Osteocyte (in vitro differentiated cells): ENCODE measurements around the gene OLFML2B. TPM values are rescaled to one million over a fixed set of nuclear protein-coding genes. Genes with fewer than 3 reads are reported as not detected.
"Not testable (repeated sequence)": the region's sequence is repeated elsewhere in the genome, so short reads cannot be mapped to it uniquely, and the experiment has no call there.

Experiments used
- DNase-seq: peaks from one replicate; pipeline ENCODE4 v3.0.0; 2021; ENCODE audit warnings: mixed read lengths; ENCODE audit not compliant: unreplicated experiment; ENCODE audit errors: extremely low spot score
- H3K27ac Mint-ChIP-seq: one replicate; pipeline ENCODE4 v1.8.0; 2021; ENCODE audit warnings: mild to moderate bottlenecking, mixed read lengths; ENCODE audit not compliant: unreplicated experiment
- H3K27me3 Mint-ChIP-seq: one replicate; pipeline ENCODE4 v1.8.0; 2021; ENCODE audit warnings: mixed read lengths; ENCODE audit not compliant: unreplicated experiment
- H3K36me3 Mint-ChIP-seq: one replicate; pipeline ENCODE4 v1.8.0; 2021; ENCODE audit warnings: mixed read lengths; ENCODE audit not compliant: unreplicated experiment
- H3K4me1 Mint-ChIP-seq: one replicate; pipeline ENCODE4 v1.8.0; 2021; ENCODE audit warnings: mixed read lengths; ENCODE audit not compliant: unreplicated experiment
- H3K4me3 Mint-ChIP-seq: one replicate; pipeline ENCODE4 v1.8.0; 2021; ENCODE audit warnings: mild to moderate bottlenecking, moderate library complexity, mixed read lengths; ENCODE audit not compliant: unreplicated experiment
- H3K9me3 Mint-ChIP-seq: one replicate; pipeline ENCODE4 v1.8.0; 2021; ENCODE audit warnings: mixed read lengths; ENCODE audit not compliant: unreplicated experiment
- total RNA-seq: library from RNA; stranded (reverse); gene quantifications from 2 replicates; pipeline ENCODE4 v1.2.1, GENCODE V29; 2021
- TF ChIP-seq, protein P1 (sequence below): fragments of 200-600 bp; sonication (generic); IDR thresholded peaks from 2 replicates; pipeline ENCODE4 v1.5.0; 2021; ENCODE audit warnings: antibody characterized with exemption, mild to moderate bottlenecking, moderate library complexity

Gene OLFML2B
- total RNA-seq, 1 donor from 2014 or later: 66.7 TPM

DNA sequence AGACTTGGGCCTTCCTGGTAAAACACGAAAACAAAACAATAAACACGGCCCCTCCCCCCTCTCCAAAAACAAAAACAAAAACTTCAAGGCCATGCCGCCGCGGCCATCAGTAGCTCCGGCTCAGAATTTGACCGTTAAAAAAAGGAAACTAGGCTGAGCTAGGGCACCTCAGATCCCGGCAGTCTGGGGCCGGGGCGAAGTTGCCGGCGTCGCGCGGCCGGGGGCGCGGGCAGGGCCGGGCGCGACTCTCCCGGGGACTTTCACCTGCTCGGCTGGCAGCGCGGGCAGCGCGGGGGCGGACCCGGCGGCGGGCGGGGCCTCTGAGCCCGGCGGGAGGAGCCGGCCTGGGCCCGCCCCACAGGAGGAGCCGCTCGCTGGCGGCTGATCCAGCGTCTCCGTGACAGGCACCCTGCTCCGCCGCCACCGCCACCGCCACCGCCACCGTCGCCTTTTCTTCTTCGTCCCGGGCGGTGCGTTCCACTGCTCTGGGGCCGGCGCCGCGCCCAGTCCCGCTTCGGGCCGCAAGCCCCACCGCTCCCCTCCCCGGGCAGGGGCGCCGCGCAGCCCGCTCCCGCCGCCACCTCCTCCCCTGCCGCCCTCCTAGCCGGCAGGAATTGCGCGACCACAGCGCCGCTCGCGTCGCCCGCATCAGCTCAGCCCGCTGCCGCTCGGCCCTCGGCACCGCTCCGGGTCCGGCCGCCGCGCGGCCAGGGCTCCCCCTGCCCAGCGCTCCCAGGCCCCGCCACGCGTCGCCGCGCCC is 45.8 kb upstream of the OLFML2B start, which contains the start of gene NOS1AP:
Gene NOS1AP (plus strand): TSS at position 358 of the 760 bp plus-strand sequence. CDS start 487 bp downstream, outside the sequence.
- DNase-seq: peak; percentile 86
- H3K4me1 Mint-ChIP-seq: peaks cover 19% of the 10 kb centered on the region
- peaks cover 61% of the 10 kb centered on the region for H3K27me3 Mint-ChIP-seq
- TF ChIP-seq, protein P1, sequence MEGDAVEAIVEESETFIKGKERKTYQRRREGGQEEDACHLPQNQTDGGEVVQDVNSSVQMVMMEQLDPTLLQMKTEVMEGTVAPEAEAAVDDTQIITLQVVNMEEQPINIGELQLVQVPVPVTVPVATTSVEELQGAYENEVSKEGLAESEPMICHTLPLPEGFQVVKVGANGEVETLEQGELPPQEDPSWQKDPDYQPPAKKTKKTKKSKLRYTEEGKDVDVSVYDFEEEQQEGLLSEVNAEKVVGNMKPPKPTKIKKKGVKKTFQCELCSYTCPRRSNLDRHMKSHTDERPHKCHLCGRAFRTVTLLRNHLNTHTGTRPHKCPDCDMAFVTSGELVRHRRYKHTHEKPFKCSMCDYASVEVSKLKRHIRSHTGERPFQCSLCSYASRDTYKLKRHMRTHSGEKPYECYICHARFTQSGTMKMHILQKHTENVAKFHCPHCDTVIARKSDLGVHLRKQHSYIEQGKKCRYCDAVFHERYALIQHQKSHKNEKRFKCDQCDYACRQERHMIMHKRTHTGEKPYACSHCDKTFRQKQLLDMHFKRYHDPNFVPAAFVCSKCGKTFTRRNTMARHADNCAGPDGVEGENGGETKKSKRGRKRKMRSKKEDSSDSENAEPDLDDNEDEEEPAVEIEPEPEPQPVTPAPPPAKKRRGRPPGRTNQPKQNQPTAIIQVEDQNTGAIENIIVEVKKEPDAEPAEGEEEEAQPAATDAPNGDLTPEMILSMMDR: no peak
- H3K9me3 Mint-ChIP-seq: no peaks in the 10 kb centered on the region
- peak within 1 kb of the TSS; percentile 77 for H3K4me3 Mint-ChIP-seq
- no peak within 1 kb of the TSS for H3K27ac Mint-ChIP-seq
- H3K36me3 Mint-ChIP-seq: no peaks in the 10 kb centered on the region

DNA sequence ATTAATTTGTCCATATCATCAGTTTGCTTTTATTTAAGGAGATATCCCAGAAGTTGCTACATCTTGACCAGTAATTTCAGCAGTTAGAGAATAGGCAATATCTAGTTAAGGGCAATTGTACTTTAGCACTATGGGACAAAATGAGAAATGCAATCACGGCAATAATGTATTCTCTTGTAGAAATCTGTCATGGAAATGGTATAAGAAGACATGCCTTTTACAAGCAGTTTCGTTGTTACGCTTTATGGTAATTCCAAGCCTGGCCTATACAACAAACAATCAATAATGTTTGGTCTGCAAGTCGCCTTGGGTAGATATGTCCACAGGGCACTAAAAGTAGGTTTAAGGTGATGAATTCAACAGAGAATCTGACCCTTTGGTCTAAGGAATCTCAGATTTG is 44.6 kb upstream of the OLFML2B start:
- Mint-ChIP-seq H3K4me1 (peaks cover 19% of the 10 kb centered on the region), H3K36me3 (no peaks in the 10 kb centered on the region)

DNA sequence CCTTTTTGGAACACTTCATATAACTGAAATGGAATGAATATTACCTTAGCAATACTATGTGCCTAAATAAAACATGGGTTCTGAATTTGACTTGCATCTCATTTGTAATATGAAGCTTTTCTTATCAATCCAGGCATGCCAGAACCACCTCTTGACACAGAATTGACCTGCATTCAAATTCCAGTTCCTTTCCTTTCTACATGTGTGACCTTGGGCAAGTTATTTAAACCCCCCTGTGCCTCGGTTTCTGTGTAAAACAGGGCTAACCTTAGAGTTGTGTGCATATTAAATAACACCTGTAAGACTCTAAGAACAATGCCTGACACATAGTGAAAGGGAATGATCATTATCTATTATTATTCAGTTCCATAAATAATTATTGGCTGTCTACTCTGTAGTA is 43.8 kb upstream of the OLFML2B start:
- Mint-ChIP-seq H3K9me3 (no peaks in the 10 kb centered on the region), H3K4me3 (no peak overlapping the region), H3K27ac (no peak overlapping the region), H3K4me1 (peaks cover 20% of the 10 kb centered on the region), H3K27me3 (peaks cover 63% of the 10 kb centered on the region), H3K36me3 (no peaks in the 10 kb centered on the region)
- TF ChIP-seq, protein P1: no peak
- DNase-seq: no peak

More for the DNA sequence above, 44.6 kb upstream of the OLFML2B start:
- Mint-ChIP-seq H3K4me3 (peak overlapping the region; percentile 63), H3K27me3 (peaks cover 63% of the 10 kb centered on the region), H3K9me3 (no peaks in the 10 kb centered on the region), H3K27ac (no peak overlapping the region)
- no peak for DNase-seq
- TF ChIP-seq, protein P1: no peak

DNA sequence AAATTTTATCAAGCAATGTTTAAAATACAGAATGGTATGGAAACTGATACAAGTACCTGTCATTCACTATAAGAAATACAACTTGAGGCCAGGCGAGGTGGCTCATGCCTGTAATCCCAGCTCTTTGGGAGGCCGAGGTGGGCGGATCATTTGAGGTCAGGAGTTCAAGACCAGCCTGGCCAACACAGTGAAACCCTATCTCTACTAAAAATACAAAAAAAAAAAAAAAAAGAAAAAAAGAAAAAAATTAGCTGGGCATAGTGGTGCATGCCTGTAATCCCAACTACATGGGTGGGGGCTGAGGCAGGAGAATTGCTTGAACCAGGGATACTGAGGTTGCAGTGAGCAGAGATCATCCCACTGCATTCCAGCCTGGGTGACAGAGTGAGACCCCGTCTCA is 43.2 kb upstream of the OLFML2B start:
- peaks cover 21% of the 10 kb centered on the region for H3K4me1 Mint-ChIP-seq
- H3K36me3 Mint-ChIP-seq, H3K4me3 Mint-ChIP-seq: not testable (repeated sequence)

DNA sequence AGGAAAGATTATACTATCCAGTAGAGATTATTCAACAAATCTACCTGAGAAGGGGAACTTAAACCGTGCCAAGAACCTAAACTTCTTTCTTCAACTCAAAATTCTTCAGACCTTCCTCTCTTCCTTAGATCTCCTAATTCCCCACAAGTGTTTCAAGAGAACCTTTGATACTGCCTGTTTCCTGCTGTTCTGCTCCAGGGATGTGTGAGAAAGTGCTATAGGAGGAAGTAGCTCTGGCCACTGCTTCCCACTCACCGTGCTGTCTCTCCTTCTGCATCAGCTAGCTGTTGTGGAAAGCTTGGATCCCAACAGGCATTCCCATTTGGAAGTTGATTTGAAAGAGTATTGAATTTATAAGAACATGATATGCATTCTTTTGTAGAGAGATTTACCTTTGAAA is 41.3 kb upstream of the OLFML2B start:
- Mint-ChIP-seq H3K9me3 (no peaks in the 10 kb centered on the region), H3K4me1 (peaks cover 12% of the 10 kb centered on the region), H3K27me3 (peaks cover 59% of the 10 kb centered on the region), H3K27ac (no peak overlapping the region), H3K36me3 (no peaks in the 10 kb centered on the region), H3K4me3 (no peak overlapping the region)
- no peak for DNase-seq
- TF ChIP-seq, protein P1: no peak

More for the DNA sequence above, 43.2 kb upstream of the OLFML2B start:
- H3K9me3 Mint-ChIP-seq, H3K27ac Mint-ChIP-seq, DNase-seq: not testable (repeated sequence)
- H3K27me3 Mint-ChIP-seq: peaks cover 65% of the 10 kb centered on the region
